NCI-H345 (cell line): ENCODE data around the gene MEF2C.
A peak's percentile ranks its signal among the peaks of the same experiment; 100 is the strongest.

Experiments
- DNase-seq: peaks from one replicate; lab custom pipeline; 2025; lab: John Stamatoyannopoulos, UW

MEF2C gene

GRCh38 chr5:88888291-88888690 is 5.3 kb upstream of the MEF2C start:
- DNase-seq, result no peak

- no peak for DNase-seq
These were observed 4.4 kb upstream of the MEF2C start for GRCh38 chr5:88887342-88887741.

GRCh38 chr5:88886746-88887341 is 3.9 kb upstream of the MEF2C start:
- DNase-seq, result no peak

- no peak for DNase-seq
These were observed 3.3 kb upstream of the MEF2C start for GRCh38 chr5:88886252-88886651.

GRCh38 chr5:88885002-88885401 is 2.0 kb upstream of the MEF2C start:
- DNase-seq, result no peak

- peak; percentile 38 for DNase-seq
These were observed 1.6 kb upstream of the MEF2C start for GRCh38 chr5:88884608-88884877.

- peak; percentile 46 for DNase-seq
These were observed 1.0 kb upstream of the MEF2C start for GRCh38 chr5:88883836-88884607.

- peak; percentile 15 for DNase-seq
These were observed 527 bp downstream of the MEF2C start for GRCh38 chr5:88882276-88883038.

- DNase-seq, result peak; percentile 18
These were observed 1.4 kb downstream of the MEF2C start for GRCh38 chr5:88881571-88881971.

GRCh38 chr5:88880201-88880600 is 2.8 kb downstream of the MEF2C start:
- DNase-seq, result no peak

GRCh38 chr5:88879724-88880123 is 3.3 kb downstream of the MEF2C start:
- no peak for DNase-seq

GRCh38 chr5:88878976-88879375 is 4.0 kb downstream of the MEF2C start:
- DNase-seq, result no peak

- no peak for DNase-seq
These were observed 5.2 kb downstream of the MEF2C start for GRCh38 chr5:88877826-88878225.

GRCh38 chr5:88876714-88877113 is 6.3 kb downstream of the MEF2C start:
- no peak for DNase-seq

- DNase-seq, result no peak
These were observed 7.4 kb downstream of the MEF2C start for GRCh38 chr5:88875341-88876234.

- no peak for DNase-seq
These were observed 9.5 kb downstream of the MEF2C start for GRCh38 chr5:88873447-88873846.

GRCh38 chr5:88872971-88873370 is 10.0 kb downstream of the MEF2C start:
- DNase-seq, result no peak

- DNase-seq, result no peak
These were observed 12.7 kb downstream of the MEF2C start for GRCh38 chr5:88870285-88870684.

GRCh38 chr5:88868468-88869068 is 14.4 kb downstream of the MEF2C start:
- no peak for DNase-seq

- no peak for DNase-seq
These were observed 15.3 kb downstream of the MEF2C start for GRCh38 chr5:88867638-88868037.

GRCh38 chr5:88863523-88863922 is 19.5 kb downstream of the MEF2C start:
- no peak for DNase-seq
